H1 (cell line): ENCODE results near the gene TRIM56. TPM values are rescaled to one million over a fixed set of nuclear protein-coding genes. Genes with fewer than 3 reads are reported as not detected.
"Not testable (repeated sequence)": the region's sequence is repeated elsewhere in the genome, so short reads cannot be mapped to it uniquely, and the experiment has no call there.

Experiments used
- CTCF ChIA-PET: fragments of 300-600 bp; sonication (Branson Sonifier 250); formaldehyde crosslinking; loops from one replicate; lab custom pipeline; 2021; ENCODE audit not compliant: partially characterized antibody; lab: Charles Lee
- POLR2A ChIA-PET: fragments of 300-600 bp; sonication (Branson Sonifier 250); formaldehyde crosslinking; loops from one replicate; lab custom pipeline; 2021; ENCODE audit warnings: inconsistent platforms; ENCODE audit not compliant: partially characterized antibody; lab: Charles Lee
- DNase-seq, 2 experiments: peaks; one replicate each; pipeline versions ENCODE4 v3.0.0 to v3.0.0-alpha.2; 2010 to 2022; ENCODE audit warnings: low spot score in 2 of 2, low read depth in 1 of 2, mixed read lengths in 1 of 2
- FAIRE-seq: peaks from 2 replicates; lab custom pipeline; 2011; peaks lifted over from hg19 to GRCh38; lab: Jason Lieb, UNC
- H2AFZ ChIP-seq: 2 replicates; pipeline ENCODE4 v1.8.1; 2012; ENCODE audit warnings: low read length, inconsistent platforms
- H2AK5ac ChIP-seq: 2 replicates; pipeline ENCODE4 v1.6.1; 2013; ENCODE audit warnings: low read depth, low read length
- H2BK120ac ChIP-seq: replicated peaks from 2 replicates; pipeline ENCODE3; 2013; ENCODE audit warnings: low read depth, low read length, inconsistent platforms
- H2BK12ac ChIP-seq: 2 replicates; pipeline ENCODE4 v1.6.1; 2013; ENCODE audit warnings: low read depth, low read length
- H2BK15ac ChIP-seq: 2 replicates; pipeline ENCODE4 v1.6.1; 2013; ENCODE audit warnings: low read length
- H2BK20ac ChIP-seq: 2 replicates; pipeline ENCODE4 v1.6.1; 2013; ENCODE audit warnings: low read length
- H2BK5ac ChIP-seq: 2 replicates; pipeline ENCODE4 v1.6.1; 2013; ENCODE audit warnings: low read depth, low read length
- H3K14ac ChIP-seq: 2 replicates; pipeline ENCODE4 v1.6.1; 2013; ENCODE audit warnings: inconsistent platforms; ENCODE audit not compliant: insufficient read length
- H3K18ac ChIP-seq: 2 replicates; pipeline ENCODE4 v1.6.1; 2013; ENCODE audit warnings: low read length; ENCODE audit errors: extremely low read depth
- H3K23ac ChIP-seq: 2 replicates; pipeline ENCODE4 v1.6.1; 2013; ENCODE audit warnings: inconsistent platforms; ENCODE audit not compliant: insufficient read length
- H3K23me2 ChIP-seq: 2 replicates; pipeline ENCODE4 v1.6.1; 2013; ENCODE audit warnings: low read depth, low read length
- H3K27ac ChIP-seq: 2 replicates; pipeline ENCODE4 v1.6.1; 2011; ENCODE audit warnings: low read depth, low read length, inconsistent platforms
- H3K27me3 ChIP-seq, 4 experiments: replicated peaks in 1 of 4; 1 replicate in 1 of 4; 2 replicates in 3 of 4; pipeline versions ENCODE4 v1.6.1 to v1.8.1; 2011 to 2013; ENCODE audit warnings: low read length in 3 of 4, mild to moderate bottlenecking in 3 of 4, inconsistent platforms in 2 of 4, mixed read lengths in 2 of 4, moderate library complexity in 1 of 4; ENCODE audit not compliant: control insufficient read depth in 3 of 4, insufficient read depth in 3 of 4; ENCODE audit errors: extremely low read depth in 1 of 4
- H3K36me3 ChIP-seq, 4 experiments: 2 replicates each; pipeline versions ENCODE4 v1.6.1 to v1.8.1; 2011 to 2013; ENCODE audit warnings: mild to moderate bottlenecking in 4 of 4, low read length in 3 of 4, moderate library complexity in 2 of 4, control low read depth in 1 of 4, inconsistent platforms in 1 of 4; ENCODE audit not compliant: insufficient read depth in 4 of 4, control insufficient read depth in 2 of 4
- H3K4ac ChIP-seq: replicated peaks from 2 replicates; pipeline ENCODE3; 2013; ENCODE audit warnings: low read length, low read depth, mixed read lengths, inconsistent platforms; ENCODE audit not compliant: insufficient read length
- H3K4me1 ChIP-seq, 4 experiments: replicated peaks in 1 of 4; 1 replicate in 1 of 4; 2 replicates in 3 of 4; pipeline versions ENCODE4 v1.6.1 to v1.8.1; 2011 to 2013; ENCODE audit warnings: low read length in 3 of 4, inconsistent platforms in 2 of 4, mixed read lengths in 1 of 4; ENCODE audit not compliant: insufficient read depth in 4 of 4, control insufficient read depth in 3 of 4
- H3K4me2 ChIP-seq, 2 experiments: 2 replicates each; pipeline versions ENCODE4 v1.6.1 to v1.8.1; 2011 to 2013; ENCODE audit warnings: low read depth in 2 of 2, low read length in 2 of 2, control low read depth in 1 of 2, inconsistent platforms in 1 of 2, mild to moderate bottlenecking in 1 of 2; ENCODE audit not compliant: insufficient read depth in 1 of 2
- H3K4me3 ChIP-seq, 4 experiments: fragments of 200-600, 300-600 bp in 1 of 4; sonication (generic), shearing (Covaris generic), sonication (Bioruptor Twin) in 1 of 4; 2 replicates each; pipeline versions ENCODE4 v1.5.1 to v1.8.1; 2011 to 2016; ENCODE audit warnings: low read length in 4 of 4, low read depth in 3 of 4, control low read depth in 2 of 4, inconsistent platforms in 2 of 4, mild to moderate bottlenecking in 2 of 4, mixed read lengths in 1 of 4, moderate library complexity in 1 of 4; ENCODE audit not compliant: insufficient read depth in 2 of 4; ENCODE audit errors: extremely low read depth in 1 of 4
- H3K56ac ChIP-seq: replicated peaks from 2 replicates; pipeline ENCODE3; 2013; ENCODE audit warnings: low read depth, mild to moderate bottlenecking, mixed read lengths, low read length, inconsistent platforms; ENCODE audit not compliant: insufficient read length
- H3K79me1 ChIP-seq: 2 replicates; pipeline ENCODE4 v1.6.1; 2013; ENCODE audit warnings: low read depth, low read length, control low read depth
- H3K79me2 ChIP-seq, 2 experiments: 2 replicates each; pipeline versions ENCODE4 v1.6.1 to v1.8.1; 2012 to 2013; ENCODE audit warnings: low read length in 2 of 2, mild to moderate bottlenecking in 2 of 2, inconsistent platforms in 1 of 2; ENCODE audit not compliant: insufficient read depth in 2 of 2, control insufficient read depth in 1 of 2
- H3K9ac ChIP-seq, 4 experiments: replicated peaks in 1 of 4; 1 replicate in 1 of 4; 2 replicates in 3 of 4; pipeline versions ENCODE4 v1.6.1 to v1.8.1; 2011 to 2013; ENCODE audit warnings: low read depth in 3 of 4, low read length in 3 of 4, control low read depth in 2 of 4, mild to moderate bottlenecking in 2 of 4, moderate library complexity in 2 of 4, inconsistent platforms in 1 of 4; ENCODE audit errors: extremely low read depth in 1 of 4
- H3K9me3 ChIP-seq, 2 experiments: 2 replicates each; pipeline versions ENCODE4 v1.6.1 to v1.8.1; 2012 to 2013; ENCODE audit warnings: mild to moderate bottlenecking in 2 of 2, moderate library complexity in 2 of 2, control low read depth in 1 of 2, inconsistent platforms in 1 of 2, low read depth in 1 of 2, low read length in 1 of 2, mixed read lengths in 1 of 2; ENCODE audit not compliant: insufficient read depth in 2 of 2
- H4K20me1 ChIP-seq, 2 experiments: replicated peaks in 1 of 2; 2 replicates each; pipeline versions ENCODE3 to v1.8.1; 2011 to 2013; ENCODE audit warnings: inconsistent platforms in 2 of 2, low read length in 2 of 2, mild to moderate bottlenecking in 1 of 2; ENCODE audit not compliant: insufficient read depth in 2 of 2, control insufficient read depth in 1 of 2
- H4K5ac ChIP-seq: 2 replicates; pipeline ENCODE4 v1.6.1; 2013; ENCODE audit warnings: low read length, low read depth, mixed read lengths, inconsistent platforms; ENCODE audit not compliant: insufficient read length
- H4K8ac ChIP-seq: 2 replicates; pipeline ENCODE4 v1.8.0; 2013; ENCODE audit warnings: mild to moderate bottlenecking, moderate library complexity, low read length, inconsistent platforms; ENCODE audit not compliant: insufficient read depth; ENCODE audit errors: extremely low read depth
- H4K91ac ChIP-seq: replicated peaks from 2 replicates; pipeline ENCODE3; 2013; ENCODE audit warnings: low read length, mixed read lengths, inconsistent platforms; ENCODE audit not compliant: insufficient read length
- WGBS, 2 experiments: shearing (Covaris generic) in 1 of 2; methylation state at CpG; one replicate each; pipeline versions ENCODE4 v1.1.6 to v1.1.7; 2013 to 2015; ENCODE audit warnings: low lambda C conversion rate in 2 of 2, mixed read lengths in 2 of 2, inconsistent platforms in 1 of 2, low coverage in 1 of 2, missing lambda C conversion rate in 1 of 2; ENCODE audit not compliant: insufficient replicate concordance in 2 of 2, insufficient coverage in 1 of 2, insufficient read length in 1 of 2; ENCODE audit errors: extremely low coverage in 1 of 2, missing lambda C conversion rate in 1 of 2; 5-methylcytosine and 5-hydroxymethylcytosine counted together
- polyA plus RNA-seq, 7 experiments: library from polyadenylated mRNA; depleted of rRNA in 3 of 7; stranded (reverse) in 5 of 7; unstranded in 2 of 7; fragments of >200 nt in 5 of 7; fragments of 200-250 nt in 2 of 7; gene quantifications; 1 replicate in 5 of 7; 2 replicates in 1 of 7; 4 replicates in 1 of 7; pipeline versions ENCODE4 v1.2.1 to v1.2.3, GENCODE V29; 2011 to 2013; ENCODE audit warnings: missing spikeins in 2 of 7, mixed read lengths in 2 of 7
- total RNA-seq: library from RNA; stranded (reverse); fragmentation: NEBNext Ultra II Directional; extraction: Animal tissue kit (Norgen Biotek cat#: 25700); gene quantifications from 2 replicates; pipeline ENCODE4 v1.2.1, GENCODE V29; 2021

TRIM56 gene
- total and polyA plus RNA-seq, 2 of the 8 experiments (the other 6 are each of a cell fraction or from before 2014, with no cell fraction given) = 2.0 to 17.5 TPM

GRCh38 chr7:101076183-101076582 lies 9.1 kb upstream of the TRIM56 start:
- H2BK5ac ChIP-seq, H2BK15ac ChIP-seq, H3K23ac ChIP-seq, FAIRE-seq, H3K79me1 ChIP-seq, H2BK20ac ChIP-seq, H4K20me1 ChIP-seq, H3K18ac ChIP-seq, H3K56ac ChIP-seq, H3K9ac ChIP-seq, DNase-seq, H3K4ac ChIP-seq, POLR2A ChIA-PET, H4K8ac ChIP-seq, H4K5ac ChIP-seq, H3K9me3 ChIP-seq, H2BK120ac ChIP-seq, H3K4me1 ChIP-seq, H3K36me3 ChIP-seq, H3K14ac ChIP-seq, H3K4me3 ChIP-seq, H3K79me2 ChIP-seq, H3K27ac ChIP-seq, H4K91ac ChIP-seq, H2AFZ ChIP-seq, H3K27me3 ChIP-seq, H2BK12ac ChIP-seq, H2AK5ac ChIP-seq, H3K23me2 ChIP-seq, H3K4me2 ChIP-seq: not testable (repeated sequence)
- 84% methylated on average over 8 of the region's 8 CpGs; no CpG with 5 or more reads in 1 of the 2 experiments for WGBS, 2 experiments
- CTCF ChIA-PET = interaction anchor here (0.6 to 3.1 kb wide), 11 partner anchors 12 to 269 kb away, joined by 3 to 17 read pairs (median 6); partner anchors contain the start of genes ACHE and MUC3A
